Thyroid gland (tissue), 4 donors: ENCODE measurements around the gene TFRC.

Experiments
- CTCF ChIP-seq, 6 experiments: fragments of 200-600 bp in 3 of 6; fragments of 450-650 bp in 3 of 6; sonication (generic) in 3 of 6; IDR thresholded peaks; one replicate each; pipeline ENCODE4 v1.5.1; 2016 to 2019; ENCODE audit warnings: antibody characterized with exemption in 6 of 6, mild to moderate bottlenecking in 2 of 6, inconsistent platforms in 1 of 6, moderate library complexity in 1 of 6
- POLR2A ChIP-seq, 2 donors: fragments of 450-650 bp; IDR thresholded peaks; one replicate each; pipeline ENCODE4 v1.6.1; 2017; ENCODE audit warnings: antibody characterized with exemption in 2 of 2, mild to moderate bottlenecking in 2 of 2, moderate library complexity in 1 of 2

- no peak for TF ChIP-seq CTCF (IDR thresholded peaks at IDR 0.05)
- no peak for TF ChIP-seq POLR2A (IDR thresholded peaks at IDR 0.05)
Observed at GRCh38 chr3:196055240-196055639, 26.6 kb downstream of the TFRC start.
